Left renal cortex interstitium (tissue), 4 donors: ENCODE data around the gene AIFM3. TPM values are rescaled to one million over a fixed set of nuclear protein-coding genes. Genes with fewer than 3 reads are reported as not detected.

ENCODE experiments used
- DNase-seq, 4 donors: peaks; one replicate each; pipeline ENCODE4 v3.0.0-alpha.2; 2013; ENCODE audit warnings: low read depth in 4 of 4, low spot score in 2 of 4, missing footprints in 1 of 4
- polyA plus RNA-seq, 4 donors: library from polyadenylated mRNA; unstranded; fragments of 120-200 nt; gene quantifications; one replicate each; pipeline ENCODE4 v1.2.1, GENCODE V29; 2013; ENCODE audit not compliant: insufficient read length in 4 of 4

Gene AIFM3
- polyA plus RNA-seq, 4 donors = 0.54 to 1.3 (median 0.85) TPM

DNA sequence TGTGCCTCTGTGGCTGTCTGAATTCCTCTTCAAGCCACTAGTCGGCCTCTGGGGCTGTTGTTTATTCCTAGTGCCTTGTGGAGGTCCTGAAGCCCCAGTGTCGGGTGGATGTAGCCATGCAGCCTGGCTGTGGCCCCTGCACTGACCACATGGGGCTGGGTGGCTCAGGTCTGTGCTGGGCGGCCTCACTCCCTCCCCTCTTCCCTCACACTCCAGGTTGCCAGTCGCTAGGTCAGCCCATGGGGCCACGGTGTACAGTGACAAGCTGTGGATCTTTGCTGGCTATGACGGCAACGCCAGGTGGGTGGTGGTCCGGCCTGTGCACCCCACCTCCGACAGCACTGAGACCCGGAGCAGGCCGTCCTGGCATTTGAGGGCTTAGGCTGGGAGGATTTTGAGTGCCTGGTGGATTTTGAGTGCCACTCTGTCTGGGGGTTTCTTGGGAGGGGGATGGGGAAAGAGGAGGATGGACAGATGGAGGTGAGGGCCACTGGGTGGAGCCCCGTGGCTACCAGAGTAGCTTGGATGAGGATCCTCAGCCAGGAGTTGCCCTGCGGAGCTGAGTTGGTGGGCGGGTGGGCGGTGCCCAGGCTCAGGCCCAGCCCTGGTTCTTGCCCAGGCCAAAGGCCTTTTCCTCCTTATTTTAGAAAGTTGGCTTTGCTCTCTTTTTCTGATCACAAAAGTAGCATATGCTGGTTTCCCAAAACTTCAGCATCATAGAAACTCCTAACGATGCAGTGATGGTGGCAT lies 21.7 kb downstream of the AIFM3 start:
- DNase-seq = no peak

DNA sequence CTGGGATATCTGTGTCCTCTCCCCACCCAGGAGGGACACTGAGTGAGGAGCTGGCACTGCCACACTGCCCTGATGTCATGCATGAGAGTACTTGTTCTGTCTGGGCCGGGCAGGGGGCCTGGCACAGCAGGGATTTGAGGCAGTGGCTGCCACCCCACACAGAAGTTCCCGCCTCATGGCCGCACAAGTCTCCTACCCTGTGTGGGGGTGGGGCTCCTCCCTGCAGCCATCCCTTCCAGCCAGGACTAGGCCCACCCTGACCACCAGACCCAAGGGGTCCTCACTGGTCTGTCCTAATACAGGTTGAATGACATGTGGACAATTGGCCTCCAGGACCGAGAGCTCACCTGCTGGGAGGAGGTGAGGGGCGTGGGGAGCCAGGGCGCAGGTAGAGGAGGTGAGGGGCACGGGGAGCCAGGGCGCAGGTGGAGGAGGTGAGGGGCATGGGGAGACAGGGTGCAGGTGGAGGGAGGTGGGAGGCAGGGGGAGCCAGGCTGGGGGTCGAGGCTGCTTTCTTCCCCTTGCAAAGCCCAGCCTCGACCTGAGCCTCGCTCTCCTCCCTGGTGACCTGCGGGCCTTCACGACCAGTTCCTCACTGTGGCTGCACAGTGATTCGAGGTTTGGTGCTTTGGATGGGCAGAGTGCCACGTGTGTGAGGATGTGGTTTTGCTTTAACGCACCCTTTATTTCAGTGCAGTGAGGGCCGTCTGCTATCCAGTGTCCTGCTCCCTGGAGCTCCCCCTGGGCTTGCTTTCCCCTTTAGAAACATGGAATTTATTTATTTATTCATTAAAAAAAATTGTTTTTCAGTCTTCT lies 22.5 kb downstream of the AIFM3 start:
- no peak for DNase-seq

- DNase-seq = no peak
These were observed 23.4 kb downstream of the AIFM3 start for GRCh38 chr22:20990184-20991180.

DNA sequence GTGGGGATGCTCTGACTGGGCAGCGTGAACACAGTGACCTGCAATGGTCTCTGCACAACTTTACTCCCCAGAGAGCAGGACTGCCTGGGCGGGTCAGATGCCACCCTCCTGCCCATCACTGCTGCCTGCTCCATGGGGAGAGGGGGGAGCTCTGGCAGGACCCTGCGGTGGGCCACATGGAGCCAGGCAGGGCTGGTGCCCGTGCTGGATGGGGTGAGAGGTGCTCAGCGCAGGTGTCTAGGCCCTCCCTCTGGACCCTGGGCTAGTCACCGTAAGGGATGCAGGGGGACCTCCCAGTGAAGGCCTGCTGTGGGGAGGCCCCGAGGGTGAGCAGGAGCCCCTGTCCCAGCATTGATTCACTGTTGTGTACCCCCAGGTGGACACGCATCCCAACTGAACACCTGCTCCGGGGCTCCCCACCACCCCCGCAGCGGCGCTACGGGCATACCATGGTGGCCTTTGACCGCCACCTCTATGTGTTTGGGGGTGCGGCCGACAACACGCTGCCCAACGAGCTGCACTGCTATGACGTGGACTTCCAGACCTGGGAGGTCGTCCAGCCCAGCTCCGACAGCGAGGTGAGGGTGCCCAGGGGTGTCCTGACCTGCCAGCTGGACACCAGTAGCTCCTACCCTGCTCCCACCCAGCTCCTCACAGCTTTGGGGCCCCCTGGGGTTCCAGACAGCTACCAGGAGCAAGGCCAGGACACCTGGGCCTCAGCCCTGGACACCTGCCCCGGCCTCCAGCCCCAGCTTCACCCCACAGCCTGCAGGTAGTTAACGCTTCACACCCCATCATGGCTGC lies 24.4 kb downstream of the AIFM3 start:
- DNase-seq = no peak

- DNase-seq = no peak
These were observed 25.0 kb downstream of the AIFM3 start for GRCh38 chr22:20992056-20992442.

GRCh38 chr22:20992456-20993303 lies 25.6 kb downstream of the AIFM3 start:
- no peak for DNase-seq

DNA sequence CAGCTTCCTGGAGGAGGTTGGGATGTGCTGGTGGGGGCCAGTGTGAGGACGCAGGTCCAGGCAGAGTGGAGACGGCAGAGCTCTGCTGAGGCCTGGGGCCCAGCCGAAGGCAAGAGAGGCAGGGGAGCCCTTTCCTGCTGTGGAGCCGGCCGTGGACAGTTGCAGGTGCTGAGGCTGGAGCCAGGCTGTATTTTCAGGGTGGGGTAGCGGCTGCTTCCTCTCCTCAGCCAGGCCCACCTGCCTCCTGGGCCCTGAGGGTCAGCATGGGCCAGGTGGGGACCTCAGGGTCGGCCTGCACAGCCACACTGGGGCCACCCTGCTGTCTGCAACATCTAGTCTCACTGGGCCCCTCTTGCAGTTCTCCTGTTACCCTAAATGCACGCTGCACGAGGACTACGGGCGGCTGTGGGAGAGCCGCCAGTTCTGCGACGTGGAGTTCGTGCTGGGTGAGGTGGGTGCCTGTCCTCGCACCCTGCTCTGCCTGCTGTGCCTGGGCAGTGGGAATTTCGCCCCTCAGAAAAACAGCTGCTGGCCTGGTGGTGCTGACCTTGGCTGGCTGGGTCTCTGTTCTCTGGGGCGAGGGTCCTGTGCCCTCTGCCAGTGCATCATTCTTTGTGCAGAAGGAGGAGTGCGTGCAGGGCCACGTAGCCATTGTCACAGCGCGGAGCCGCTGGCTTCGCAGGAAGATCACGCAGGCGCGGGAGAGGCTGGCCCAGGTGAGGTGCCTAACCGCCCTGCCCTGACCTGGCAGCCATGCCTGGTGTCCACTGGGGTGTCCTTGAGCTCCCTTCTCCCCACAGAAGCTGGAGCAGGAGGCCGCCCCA lies 26.5 kb downstream of the AIFM3 start:
- no peak for DNase-seq

GRCh38 chr22:20994128-20994901 lies 27.3 kb downstream of the AIFM3 start:
- DNase-seq = no peak

GRCh38 chr22:20994902-20995241 lies 27.8 kb downstream of the AIFM3 start:
- DNase-seq = no peak

DNA sequence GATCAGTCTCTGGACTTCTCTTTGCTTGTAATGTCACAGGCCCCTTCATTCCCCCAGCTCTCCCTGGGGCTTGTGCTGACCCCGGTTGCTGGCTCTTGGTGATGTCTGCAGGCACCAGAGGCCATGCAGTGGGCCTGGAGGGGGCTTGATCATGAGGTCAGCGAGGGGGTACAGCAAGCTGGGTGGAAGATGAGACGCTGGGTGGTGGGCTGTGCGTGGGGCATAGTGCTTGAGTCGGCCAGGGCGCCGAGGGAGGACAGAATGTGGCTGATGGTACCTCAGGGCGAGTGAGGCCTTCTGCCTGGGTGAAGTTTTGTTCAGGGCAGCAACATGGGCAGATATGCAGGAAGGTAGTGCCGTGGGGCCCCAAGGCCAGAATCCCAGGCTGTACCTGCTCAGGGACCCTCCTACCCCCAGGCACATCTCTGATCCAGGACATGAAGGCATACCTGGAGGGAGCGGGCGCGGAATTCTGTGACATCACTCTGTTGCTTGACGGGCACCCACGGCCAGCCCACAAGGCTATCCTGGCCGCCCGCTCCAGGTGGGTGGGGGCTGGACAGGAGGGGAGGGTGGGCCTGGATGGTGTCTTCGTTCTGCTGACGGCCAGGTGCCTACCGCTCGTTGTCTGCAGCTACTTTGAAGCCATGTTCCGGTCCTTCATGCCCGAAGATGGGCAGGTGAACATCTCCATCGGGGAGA lies 28.4 kb downstream of the AIFM3 start:
- DNase-seq = no peak

GRCh38 chr22:20996031-20996410 lies 29.0 kb downstream of the AIFM3 start:
- no peak for DNase-seq

- no peak for DNase-seq
These were observed 29.8 kb downstream of the AIFM3 start for GRCh38 chr22:20996598-20997535.

DNA sequence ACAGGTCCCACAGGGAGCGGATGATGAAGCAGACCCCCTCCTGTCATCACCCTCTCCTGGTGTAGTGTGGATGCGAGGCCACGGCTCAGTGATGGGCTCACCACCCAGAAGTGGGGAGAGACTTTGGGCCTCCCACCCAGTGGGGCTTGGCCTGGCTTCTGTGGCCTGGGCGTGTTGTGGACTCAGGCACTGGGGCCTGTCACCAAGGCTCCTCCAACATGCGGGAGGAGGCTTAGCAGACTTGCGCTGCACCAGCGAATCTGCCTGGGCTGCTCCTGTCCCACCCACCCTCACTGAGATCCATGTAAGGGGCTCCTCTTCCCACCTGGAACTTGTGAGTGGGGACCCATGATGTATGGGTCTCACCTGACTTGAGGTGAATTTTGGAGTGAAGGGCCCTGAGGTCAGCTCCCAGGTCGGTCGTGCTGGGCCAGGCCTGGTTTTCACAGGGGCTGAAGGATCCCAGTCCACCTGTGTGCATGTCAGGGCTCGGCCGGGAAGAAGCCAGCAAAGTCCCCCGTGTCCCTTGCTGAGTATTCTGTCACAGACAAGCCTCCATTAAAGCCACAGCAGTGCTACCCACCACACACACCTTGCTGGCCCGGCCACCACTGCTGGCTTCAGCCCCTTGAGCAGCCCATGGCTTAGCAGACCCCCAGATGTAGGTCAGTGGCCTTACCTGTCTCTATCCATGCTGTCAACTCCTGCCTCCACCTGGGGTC lies 30.6 kb downstream of the AIFM3 start:
- DNase-seq = no peak

DNA sequence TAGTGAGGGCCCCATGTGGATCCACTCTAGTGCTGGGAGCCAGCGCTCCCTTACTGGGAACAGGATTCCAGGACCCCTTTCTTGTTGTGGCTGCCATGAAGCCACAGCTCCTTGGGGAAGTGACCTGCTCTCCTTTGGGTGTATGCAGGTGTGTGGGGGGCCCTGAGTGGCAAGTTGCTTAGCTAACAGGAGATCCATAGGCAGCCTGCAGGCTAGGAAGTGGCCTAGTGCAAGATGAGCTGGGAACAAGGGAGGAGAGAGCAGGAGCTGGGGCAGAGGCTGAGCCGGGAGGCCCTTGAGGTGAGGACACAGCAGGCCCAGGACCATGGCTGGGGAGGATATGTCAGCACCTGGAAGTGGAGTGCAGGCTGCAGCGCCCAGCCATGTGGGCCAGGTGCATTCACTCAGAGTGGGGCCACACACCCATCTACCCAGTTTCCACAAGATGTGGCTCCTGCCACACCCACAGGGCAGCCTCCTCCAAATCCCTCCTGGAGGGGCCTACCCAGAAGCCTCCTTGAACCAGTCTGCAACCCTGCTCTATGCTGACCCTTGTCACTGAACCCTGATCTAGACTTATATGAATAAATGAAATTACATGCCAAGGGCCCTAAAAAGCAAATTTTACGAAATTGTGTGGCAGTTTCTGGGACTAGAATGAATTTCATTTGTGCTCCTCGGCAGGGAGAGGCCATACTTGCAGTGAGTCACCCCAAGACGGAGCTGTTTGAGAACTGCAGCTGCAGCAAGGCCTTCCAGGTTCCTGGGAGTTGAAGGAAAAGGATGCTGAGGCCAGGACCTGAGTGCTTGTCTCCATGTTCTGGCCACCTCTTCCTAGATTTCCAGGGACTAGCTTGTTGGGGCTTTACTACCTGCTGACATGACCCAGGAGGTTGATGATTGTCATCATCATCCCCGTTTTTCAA lies 31.6 kb downstream of the AIFM3 start:
- DNase-seq = no peak
